Sigmoid colon (tissue), 7 donors: ENCODE results near the gene PTPRT. TPM values are rescaled to one million over a fixed set of nuclear protein-coding genes. Genes with fewer than 3 reads are reported as not detected.

Experiments used
- DNase-seq: peaks from one replicate; pipeline ENCODE4 v3.0.0-alpha.2; 2019
- H3K27ac ChIP-seq, 4 donors: fragments of 200-600 bp; sonication (generic); one replicate each; pipeline ENCODE4 v1.5.1; 2016 to 2019; ENCODE audit warnings: mild to moderate bottlenecking in 1 of 4
- H3K27me3 ChIP-seq, 3 donors: fragments of 200-600 bp; sonication (generic); one replicate each; pipeline ENCODE4 v1.5.1; 2019; ENCODE audit warnings: mild to moderate bottlenecking in 1 of 3
- H3K36me3 ChIP-seq, 4 donors: fragments of 200-600 bp; sonication (generic); one replicate each; pipeline ENCODE4 v1.5.1; 2016 to 2019
- H3K4me1 ChIP-seq, 4 donors: fragments of 200-600 bp; sonication (generic); one replicate each; pipeline ENCODE4 v1.5.1; 2017 to 2019
- H3K4me3 ChIP-seq, 4 donors: fragments of 200-600 bp; sonication (generic); one replicate each; pipeline ENCODE4 v1.5.1; 2017 to 2019; ENCODE audit warnings: mild to moderate bottlenecking in 2 of 4, moderate library complexity in 1 of 4
- H3K9me3 ChIP-seq, 4 donors: fragments of 200-600 bp in 3 of 4; sonication (generic) in 3 of 4; one replicate each; pipeline versions ENCODE4 v1.5.1 to v1.6.1; 2013 to 2019
- CTCF ChIP-seq, 4 experiments: fragments of 450-650 bp in 3 of 4; fragments of 200-600 bp in 1 of 4; IDR thresholded peaks; one replicate each; pipeline ENCODE4 v1.5.1; 2016 to 2019; ENCODE audit warnings: antibody characterized with exemption in 4 of 4, mild to moderate bottlenecking in 3 of 4, moderate library complexity in 2 of 4
- EP300 ChIP-seq, 4 donors: sonication (generic); formaldehyde crosslinking; IDR thresholded peaks; one replicate each; pipeline ENCODE4 v1.6.1; 2017; ENCODE audit warnings: antibody characterized with exemption in 4 of 4
- POLR2A ChIP-seq, 2 donors: fragments of 450-650 bp; IDR thresholded peaks; one replicate each; pipeline ENCODE4 v1.6.1; 2016; ENCODE audit warnings: antibody characterized with exemption in 2 of 2, mild to moderate bottlenecking in 2 of 2, moderate library complexity in 2 of 2
- POLR2AphosphoS5 ChIP-seq, 4 donors: sonication (generic); formaldehyde crosslinking; IDR thresholded peaks; one replicate each; pipeline ENCODE4 v1.6.1; 2017; ENCODE audit warnings: antibody characterized with exemption in 4 of 4
- WGBS, 2 donors: extraction: QIAGEN DNeasy Blood & Tissue Kit; methylation state at CpG; one replicate each; pipeline ENCODE4 v1.1.7; 2013; 5-methylcytosine and 5-hydroxymethylcytosine counted together
- intact Hi-C: fragments of 100-400 bp; cut with DNase I; formaldehyde crosslinking; loops from one replicate; pipeline ENCODE4 v1.15.1; 2023
- polyA plus RNA-seq, 3 donors: library from polyadenylated mRNA; stranded (reverse); fragments of 200-250 nt; gene quantifications; one replicate each; pipeline ENCODE4 v1.2.3, GENCODE V29; 2013
- total RNA-seq, 4 donors: library from RNA; depleted of rRNA; stranded (reverse); fragments of >200 nt; gene quantifications; one replicate each; pipeline ENCODE4 v1.1.0, GENCODE V29; 2016
- donor health status: healthy with polysubstance abuse.
- donor health status: Bipolar disorder and iron deficiency.
- donor health status: healthy.

PTPRT gene
- total and polyA plus RNA-seq, 7 donors: under 0.01 to 0.41 (median 0.12) TPM; not detected in 3

GRCh38 chr20:42795111-42795695 is 394.5 kb downstream of the PTPRT start:
- Histone ChIP-seq H3K4me3 (no peak overlapping the region), H3K9me3 (no peaks in the 10 kb centered on the region), H3K27ac (no peak overlapping the region), H3K4me1 (no peaks in the 10 kb centered on the region), H3K27me3 (no peaks in the 10 kb centered on the region), H3K36me3 (no peaks in the 10 kb centered on the region)
- WGBS, 2 donors: 66 to 74% methylated on average over 11 of the region's 11 CpGs
- intact Hi-C loops: no loop called here
- no peak for TF ChIP-seq CTCF (IDR thresholded peaks at IDR 0.05)
- TF ChIP-seq POLR2A (IDR thresholded peaks at IDR 0.05): no peak
- TF ChIP-seq POLR2AphosphoS5 (IDR thresholded peaks at IDR 0.05): no peak
- TF ChIP-seq EP300 (IDR thresholded peaks at IDR 0.05): no peak
- no peak for DNase-seq

DNA sequence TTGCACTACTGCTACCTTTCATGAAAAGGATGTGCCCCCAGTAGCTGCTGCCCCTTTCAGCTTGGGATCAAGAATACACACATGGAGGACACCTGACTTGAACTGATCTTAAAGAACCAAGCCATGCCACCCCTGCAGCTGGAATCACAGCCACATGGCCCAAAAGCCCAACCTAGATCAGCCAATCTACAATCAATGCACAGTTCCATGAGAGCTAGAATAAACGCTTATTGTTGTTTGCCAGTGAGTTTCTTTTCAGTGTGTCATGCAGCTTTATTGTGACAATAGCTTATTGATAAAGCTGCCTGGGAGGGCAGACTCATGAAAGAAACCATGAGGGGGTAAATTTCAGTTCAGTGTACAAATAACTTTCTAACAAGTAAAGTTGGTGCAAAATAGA is 397.7 kb downstream of the PTPRT start:
- TF ChIP-seq CTCF (IDR thresholded peaks at IDR 0.05): no peak
- no peak for TF ChIP-seq POLR2A (IDR thresholded peaks at IDR 0.05)
- TF ChIP-seq EP300 (IDR thresholded peaks at IDR 0.05): no peak
- no peak for TF ChIP-seq POLR2AphosphoS5 (IDR thresholded peaks at IDR 0.05)
- Histone ChIP-seq H3K4me1 (no peaks in the 10 kb centered on the region), H3K27me3 (no peaks in the 10 kb centered on the region), H3K27ac (no peak overlapping the region), H3K4me3 (no peak overlapping the region), H3K36me3 (no peaks in the 10 kb centered on the region), H3K9me3 (no peaks in the 10 kb centered on the region)
- intact Hi-C loops: no loop called here
- 88 to 93% methylated on average over 1 of the region's 1 CpG for WGBS, 2 donors
- no peak for DNase-seq

GRCh38 chr20:42790111-42790510 is 399.6 kb downstream of the PTPRT start:
- DNase-seq: no peak
- Histone ChIP-seq H3K36me3 (no peaks in the 10 kb centered on the region), H3K27me3 (no peaks in the 10 kb centered on the region), H3K4me3 (no peak overlapping the region), H3K4me1 (no peaks in the 10 kb centered on the region), H3K27ac (no peak overlapping the region), H3K9me3 (no peaks in the 10 kb centered on the region)
- WGBS, 2 donors: 39 to 56% methylated on average over 2 of the region's 2 CpGs
- intact Hi-C loops: no loop called here
- TF ChIP-seq POLR2AphosphoS5 (IDR thresholded peaks at IDR 0.05) (no peak), POLR2A (IDR thresholded peaks at IDR 0.05) (no peak), EP300 (IDR thresholded peaks at IDR 0.05) (no peak), CTCF (IDR thresholded peaks at IDR 0.05) (no peak)

GRCh38 chr20:42788707-42789106 is 401.0 kb downstream of the PTPRT start:
- Histone ChIP-seq H3K9me3 (no peaks in the 10 kb centered on the region), H3K36me3 (no peaks in the 10 kb centered on the region), H3K27me3 (no peaks in the 10 kb centered on the region), H3K4me1 (no peaks in the 10 kb centered on the region), H3K27ac (no peak overlapping the region), H3K4me3 (no peak overlapping the region)
- TF ChIP-seq CTCF (IDR thresholded peaks at IDR 0.05): no peak
- TF ChIP-seq POLR2AphosphoS5 (IDR thresholded peaks at IDR 0.05): no peak
- TF ChIP-seq POLR2A (IDR thresholded peaks at IDR 0.05): no peak
- TF ChIP-seq EP300 (IDR thresholded peaks at IDR 0.05): no peak
- intact Hi-C loops: no loop called here
- WGBS, 2 donors: 58 to 68% methylated on average over 5 of the region's 5 CpGs
- no peak for DNase-seq

- Histone ChIP-seq H3K27ac (no peak overlapping the region), H3K36me3 (no peaks in the 10 kb centered on the region), H3K9me3 (no peaks in the 10 kb centered on the region), H3K4me1 (no peaks in the 10 kb centered on the region), H3K27me3 (no peaks in the 10 kb centered on the region), H3K4me3 (no peak overlapping the region)
- intact Hi-C loops: no loop called here
- no peak for TF ChIP-seq POLR2AphosphoS5 (IDR thresholded peaks at IDR 0.05)
- TF ChIP-seq POLR2A (IDR thresholded peaks at IDR 0.05): no peak
- no peak for TF ChIP-seq CTCF (IDR thresholded peaks at IDR 0.05)
- TF ChIP-seq EP300 (IDR thresholded peaks at IDR 0.05): no peak
- DNase-seq: no peak
- 47 to 62% methylated on average over 4 of the region's 4 CpGs for WGBS, 2 donors
Measured at GRCh38 chr20:42785041-42785440, 404.7 kb downstream of the PTPRT start.
